22Rv1 (cell line): ENCODE data around the gene NT5DC2.

Experiments used
- ZFX ChIP-seq: fragments of 450-650 bp; IDR thresholded peaks from 2 replicates; pipeline ENCODE4 v1.6.1; 2017; ENCODE audit warnings: antibody characterized with exemption, borderline replicate concordance
- TF ChIP-seq, protein P1 (sequence below): fragments of 450-650 bp; IDR thresholded peaks from 2 replicates; pipeline ENCODE4 v1.5.1; 2017; ENCODE audit warnings: mild to moderate bottlenecking

GRCh38 chr3:52477076-52477795 lies 56.4 kb downstream of the NT5DC2 start:
- TF ChIP-seq, protein P1, sequence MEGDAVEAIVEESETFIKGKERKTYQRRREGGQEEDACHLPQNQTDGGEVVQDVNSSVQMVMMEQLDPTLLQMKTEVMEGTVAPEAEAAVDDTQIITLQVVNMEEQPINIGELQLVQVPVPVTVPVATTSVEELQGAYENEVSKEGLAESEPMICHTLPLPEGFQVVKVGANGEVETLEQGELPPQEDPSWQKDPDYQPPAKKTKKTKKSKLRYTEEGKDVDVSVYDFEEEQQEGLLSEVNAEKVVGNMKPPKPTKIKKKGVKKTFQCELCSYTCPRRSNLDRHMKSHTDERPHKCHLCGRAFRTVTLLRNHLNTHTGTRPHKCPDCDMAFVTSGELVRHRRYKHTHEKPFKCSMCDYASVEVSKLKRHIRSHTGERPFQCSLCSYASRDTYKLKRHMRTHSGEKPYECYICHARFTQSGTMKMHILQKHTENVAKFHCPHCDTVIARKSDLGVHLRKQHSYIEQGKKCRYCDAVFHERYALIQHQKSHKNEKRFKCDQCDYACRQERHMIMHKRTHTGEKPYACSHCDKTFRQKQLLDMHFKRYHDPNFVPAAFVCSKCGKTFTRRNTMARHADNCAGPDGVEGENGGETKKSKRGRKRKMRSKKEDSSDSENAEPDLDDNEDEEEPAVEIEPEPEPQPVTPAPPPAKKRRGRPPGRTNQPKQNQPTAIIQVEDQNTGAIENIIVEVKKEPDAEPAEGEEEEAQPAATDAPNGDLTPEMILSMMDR: no peak
- TF ChIP-seq ZFX: no peak
